Mesenchymal stem cell (in vitro differentiated cells and primary cell): ENCODE measurements around the gene RGS9.
A peak's percentile ranks its signal among the peaks of the same experiment; 100 is the strongest.

ENCODE experiments used
- DNase-seq: peaks from one replicate; pipeline ENCODE4 v3.0.0-alpha.2; 2013
- H2AFZ ChIP-seq: one replicate; pipeline ENCODE4 v1.6.1; 2013; ENCODE audit warnings: low read depth, mild to moderate bottlenecking, control low read depth, inconsistent platforms, low read length, moderate library complexity
- H2AK5ac ChIP-seq: 2 replicates; pipeline ENCODE4 v1.6.1; 2013; ENCODE audit warnings: low read length, moderate library complexity, mild to moderate bottlenecking, inconsistent platforms; ENCODE audit not compliant: severe bottlenecking
- H2BK120ac ChIP-seq: one replicate; pipeline ENCODE4 v1.6.1; 2013; ENCODE audit warnings: low read depth, mild to moderate bottlenecking, inconsistent platforms, low read length, moderate library complexity
- H2BK12ac ChIP-seq, 2 experiments: one replicate each; pipeline ENCODE4 v1.6.1; 2013; ENCODE audit warnings: inconsistent platforms in 2 of 2, low read length in 2 of 2, mild to moderate bottlenecking in 2 of 2, moderate library complexity in 2 of 2, control low read depth in 1 of 2
- H2BK15ac ChIP-seq: one replicate; pipeline ENCODE4 v1.6.1; 2013; ENCODE audit warnings: mild to moderate bottlenecking, low read depth, inconsistent platforms; ENCODE audit not compliant: poor library complexity, severe bottlenecking
- H2BK5ac ChIP-seq: 2 replicates; pipeline ENCODE4 v1.6.1; 2013; ENCODE audit warnings: low read depth, mild to moderate bottlenecking, low read length, control low read depth, inconsistent platforms; ENCODE audit not compliant: poor library complexity, severe bottlenecking
- H3K14ac ChIP-seq, 2 experiments: one replicate each; pipeline ENCODE4 v1.6.1; 2013; ENCODE audit warnings: inconsistent platforms in 2 of 2, low read length in 2 of 2, control low read depth in 1 of 2, mild to moderate bottlenecking in 1 of 2, moderate library complexity in 1 of 2
- H3K18ac ChIP-seq, 2 experiments: one replicate each; pipeline ENCODE4 v1.6.1; 2013; ENCODE audit warnings: inconsistent platforms in 2 of 2, low read length in 2 of 2, control low read depth in 1 of 2, low read depth in 1 of 2, mild to moderate bottlenecking in 1 of 2
- H3K23ac ChIP-seq, 2 experiments: one replicate each; pipeline ENCODE4 v1.6.1; 2013; ENCODE audit warnings: inconsistent platforms in 2 of 2, low read length in 2 of 2, mild to moderate bottlenecking in 2 of 2, moderate library complexity in 2 of 2, control low read depth in 1 of 2
- H3K27ac ChIP-seq: 2 replicates; pipeline ENCODE4 v1.5.1; 2013; ENCODE audit warnings: mild to moderate bottlenecking, moderate library complexity, low read length, control low read depth, inconsistent platforms; ENCODE audit not compliant: poor library complexity, severe bottlenecking
- H3K27me3 ChIP-seq, 2 experiments: 2 replicates each; pipeline versions ENCODE4 v1.6.1 to v1.7.0; 2013; ENCODE audit warnings: low read length in 2 of 2, mild to moderate bottlenecking in 2 of 2, moderate library complexity in 2 of 2, control low read depth in 1 of 2, inconsistent platforms in 1 of 2; ENCODE audit not compliant: control insufficient read depth in 1 of 2, insufficient read depth in 1 of 2
- H3K36me3 ChIP-seq, 2 experiments: 2 replicates each; pipeline versions ENCODE4 v1.6.1 to v1.7.0; 2013; ENCODE audit warnings: low read length in 2 of 2, control low read depth in 1 of 2, inconsistent platforms in 1 of 2, low read depth in 1 of 2, mild to moderate bottlenecking in 1 of 2; ENCODE audit not compliant: insufficient read depth in 2 of 2, control insufficient read depth in 1 of 2
- H3K4ac ChIP-seq, 2 experiments: one replicate each; pipeline ENCODE4 v1.6.1; 2013; ENCODE audit warnings: inconsistent platforms in 2 of 2, low read length in 2 of 2, mild to moderate bottlenecking in 2 of 2, moderate library complexity in 2 of 2, control low read depth in 1 of 2, low read depth in 1 of 2
- H3K4me1 ChIP-seq: 2 replicates; pipeline ENCODE4 v1.6.1; 2013; ENCODE audit warnings: low read depth, low read length, control low read depth; ENCODE audit not compliant: control insufficient read depth, insufficient read depth
- H3K4me2 ChIP-seq: 2 replicates; pipeline ENCODE4 v1.6.1; 2013; ENCODE audit warnings: low read length, mild to moderate bottlenecking, inconsistent platforms; ENCODE audit not compliant: poor library complexity, severe bottlenecking
- H3K4me3 ChIP-seq, 2 experiments: 2 replicates each; pipeline versions ENCODE4 v1.5.1 to v1.7.0; 2013; ENCODE audit warnings: low read length in 2 of 2, mild to moderate bottlenecking in 2 of 2, control low read depth in 1 of 2, low read depth in 1 of 2; ENCODE audit not compliant: insufficient read depth in 1 of 2
- H3K79me1 ChIP-seq: replicated peaks from 2 replicates; pipeline ENCODE4 v1.6.1; 2013; ENCODE audit warnings: mild to moderate bottlenecking, control low read depth, low read length, inconsistent platforms; ENCODE audit not compliant: poor library complexity, severe bottlenecking
- H3K9ac ChIP-seq: 2 replicates; pipeline ENCODE4 v1.7.0; 2013; ENCODE audit warnings: mild to moderate bottlenecking, low read length, moderate library complexity
- H3K9me3 ChIP-seq: 2 replicates; pipeline ENCODE4 v1.7.0; 2013; ENCODE audit warnings: mild to moderate bottlenecking, low read length; ENCODE audit not compliant: control insufficient read depth
- H4K8ac ChIP-seq: one replicate; pipeline ENCODE4 v1.6.1; 2013; ENCODE audit warnings: inconsistent platforms, mild to moderate bottlenecking, low read length, moderate library complexity
- H4K91ac ChIP-seq: one replicate; pipeline ENCODE4 v1.6.1; 2013; ENCODE audit warnings: mild to moderate bottlenecking, low read length, inconsistent platforms
- WGBS: methylation state at CpG from one replicate; pipeline ENCODE4 v1.1.7; 2013; ENCODE audit warnings: mixed read lengths; 5-methylcytosine and 5-hydroxymethylcytosine counted together

The RGS9 gene

GRCh38 chr17:65155622-65156021 is 18.5 kb downstream of the RGS9 start:
- H2BK5ac ChIP-seq: no peak overlapping the region
- no peaks in the 10 kb centered on the region for H3K9me3 ChIP-seq
- H4K8ac ChIP-seq: no peak overlapping the region
- peaks cover 0 to 17% of the 10 kb centered on the region in 2 experiments for H3K27me3 ChIP-seq
- H3K36me3 ChIP-seq: no peaks in the 10 kb centered on the region
- no peak overlapping the region for H3K23ac ChIP-seq
- H2BK12ac ChIP-seq: no peak overlapping the region
- DNase-seq: no peak
- H3K9ac ChIP-seq: no peak overlapping the region
- no peak overlapping the region for H2BK15ac ChIP-seq
- no peak overlapping the region for H3K27ac ChIP-seq
- no peak overlapping the region for H3K14ac ChIP-seq
- H3K4me3 ChIP-seq: no peak overlapping the region
- peak overlapping the region in 1 of 2 experiments; percentile 2 for H3K18ac ChIP-seq
- H3K79me1 ChIP-seq: no peaks in the 10 kb centered on the region
- peak overlapping the region; percentile 41 for H2AK5ac ChIP-seq
- no peak overlapping the region for H3K4ac ChIP-seq
- H3K4me1 ChIP-seq: peaks cover 16% of the 10 kb centered on the region
- 42% methylated on average over 2 of the region's 2 CpGs for WGBS
- H2BK120ac ChIP-seq: no peak overlapping the region
- H3K4me2 ChIP-seq: no peak overlapping the region
- H4K91ac ChIP-seq: no peak overlapping the region
- H2AFZ ChIP-seq: no peak overlapping the region

DNA sequence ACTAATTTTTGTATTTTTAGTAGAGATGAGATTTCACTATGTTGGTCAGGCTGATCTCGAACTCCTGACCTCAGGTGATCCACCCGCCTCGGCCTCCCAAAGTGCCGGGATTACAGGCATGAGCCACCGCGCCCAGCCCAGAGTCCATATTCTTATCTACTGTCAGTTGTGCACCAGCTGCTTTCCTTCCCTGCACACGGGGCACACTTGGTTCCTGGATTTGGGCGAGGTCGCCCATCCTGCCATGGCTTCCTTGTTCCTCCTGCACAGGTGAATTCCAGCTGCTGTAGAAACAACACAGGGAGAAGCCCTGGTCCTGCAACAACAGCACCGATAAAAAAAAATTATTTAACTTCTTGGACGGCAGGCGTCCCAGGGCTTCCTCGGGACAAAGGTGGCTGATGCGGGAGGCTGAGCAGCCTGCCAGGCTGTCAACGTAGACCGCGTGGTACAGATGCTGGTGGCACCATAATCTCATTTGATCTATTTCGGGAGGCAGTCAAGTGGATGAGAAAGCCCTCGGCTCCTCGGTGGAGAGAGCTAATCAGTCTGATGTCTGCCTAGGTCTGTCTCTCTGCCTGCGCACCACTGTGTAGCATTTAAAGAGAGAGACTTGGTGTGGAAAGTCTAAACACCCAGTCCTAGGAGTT is 19.1 kb downstream of the RGS9 start:
- Histone ChIP-seq H2BK5ac (peak overlapping the region; percentile 14), H3K79me1 (no peaks in the 10 kb centered on the region), H3K4me1 (peaks cover 16% of the 10 kb centered on the region), H3K36me3 (no peaks in the 10 kb centered on the region), H3K14ac (no peak overlapping the region), H2AFZ (no peak overlapping the region), H2BK120ac (no peak overlapping the region), H3K18ac (no peak overlapping the region), H3K4ac (no peak overlapping the region), H2BK15ac (no peak overlapping the region), H4K8ac (no peak overlapping the region), H3K9ac (no peak overlapping the region), H2AK5ac (no peak overlapping the region), H3K9me3 (no peaks in the 10 kb centered on the region), H3K23ac (no peak overlapping the region), H4K91ac (no peak overlapping the region), H3K27me3 (peaks cover 0 to 17% of the 10 kb centered on the region in 2 experiments), H3K4me3 (no peak overlapping the region), H2BK12ac (no peak overlapping the region), H3K4me2 (no peak overlapping the region), H3K27ac (no peak overlapping the region)
- no peak for DNase-seq
- 95% methylated on average over 21 of the region's 21 CpGs for WGBS

DNA sequence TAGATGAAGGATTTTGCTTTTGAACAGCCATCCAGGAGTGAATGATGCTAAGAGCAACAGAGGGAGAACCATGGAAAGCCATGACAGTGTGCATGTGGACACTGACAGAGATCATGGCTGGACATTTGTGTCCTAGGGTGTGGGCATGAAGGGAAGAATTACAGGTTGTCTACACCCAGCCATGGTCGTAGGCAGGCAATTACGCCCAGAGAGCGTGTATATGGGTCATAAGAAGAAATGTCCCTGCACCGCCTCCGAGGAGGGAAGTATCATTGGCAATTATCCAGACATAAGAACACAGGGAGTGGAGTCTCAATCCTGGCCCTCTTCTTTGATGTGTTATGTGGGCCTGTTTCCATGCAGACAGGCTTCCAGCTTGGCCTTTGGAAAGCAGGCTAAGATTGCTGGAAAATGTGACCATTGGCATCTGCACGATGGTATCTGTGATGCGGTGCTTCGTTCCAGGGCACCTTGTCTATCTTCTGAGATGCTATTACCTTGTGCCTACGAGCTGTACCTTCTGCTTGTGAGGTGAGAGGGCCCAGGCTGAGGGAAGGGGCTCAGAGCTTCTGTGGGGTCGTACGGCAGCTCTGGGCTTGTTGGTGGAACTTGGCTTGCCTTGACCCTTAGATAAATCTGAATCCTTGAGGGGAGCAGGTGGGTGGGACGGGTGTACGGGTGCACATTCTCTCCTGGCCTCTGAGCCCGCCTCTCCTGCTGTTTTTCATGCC is 19.8 kb downstream of the RGS9 start:
- H3K23ac ChIP-seq: no peak overlapping the region
- H2BK15ac ChIP-seq: no peak overlapping the region
- H2AFZ ChIP-seq: no peak overlapping the region
- no peaks in the 10 kb centered on the region for H3K36me3 ChIP-seq
- H3K4me2 ChIP-seq: no peak overlapping the region
- no peak overlapping the region for H4K91ac ChIP-seq
- no peak overlapping the region for H2BK5ac ChIP-seq
- H2BK12ac ChIP-seq: no peak overlapping the region
- H3K9ac ChIP-seq: no peak overlapping the region
- H3K27me3 ChIP-seq: peaks cover 0 to 10% of the 10 kb centered on the region in 2 experiments
- H4K8ac ChIP-seq: no peak overlapping the region
- WGBS: 92% methylated on average over 14 of the region's 14 CpGs
- no peak overlapping the region for H2AK5ac ChIP-seq
- no peak overlapping the region for H3K27ac ChIP-seq
- H3K4me3 ChIP-seq: no peak overlapping the region
- H3K9me3 ChIP-seq: no peaks in the 10 kb centered on the region
- DNase-seq: no peak
- no peak overlapping the region for H3K14ac ChIP-seq
- no peak overlapping the region for H2BK120ac ChIP-seq
- H3K18ac ChIP-seq: no peak overlapping the region
- H3K4ac ChIP-seq: no peak overlapping the region
- H3K79me1 ChIP-seq: no peaks in the 10 kb centered on the region
- H3K4me1 ChIP-seq: peaks cover 16% of the 10 kb centered on the region

- H3K27ac ChIP-seq: no peak overlapping the region
- no peak overlapping the region for H3K9ac ChIP-seq
- H3K4me3 ChIP-seq: no peak overlapping the region
- H3K36me3 ChIP-seq: no peaks in the 10 kb centered on the region
- no peak overlapping the region for H3K4ac ChIP-seq
- H3K4me1 ChIP-seq: peaks cover 14% of the 10 kb centered on the region
- no peak overlapping the region for H2BK5ac ChIP-seq
- H3K23ac ChIP-seq: no peak overlapping the region
- H3K9me3 ChIP-seq: no peaks in the 10 kb centered on the region
- no peak overlapping the region for H4K8ac ChIP-seq
- H4K91ac ChIP-seq: no peak overlapping the region
- no peak overlapping the region for H3K14ac ChIP-seq
- H2BK12ac ChIP-seq: no peak overlapping the region
- DNase-seq: no peak
- H3K27me3 ChIP-seq: peaks cover 0 to 7% of the 10 kb centered on the region in 2 experiments
- H2AK5ac ChIP-seq: no peak overlapping the region
- WGBS: 97% methylated on average over 11 of the region's 11 CpGs
- no peak overlapping the region for H2BK120ac ChIP-seq
- H2BK15ac ChIP-seq: no peak overlapping the region
- H3K4me2 ChIP-seq: no peak overlapping the region
- no peaks in the 10 kb centered on the region for H3K79me1 ChIP-seq
- H3K18ac ChIP-seq: no peak overlapping the region
- H2AFZ ChIP-seq: no peak overlapping the region
Measured at GRCh38 chr17:65158041-65158440, 20.9 kb downstream of the RGS9 start.
